ENCODE results near the gene C11orf16. TPM values are rescaled to one million over a fixed set of nuclear protein-coding genes. Genes with fewer than 3 reads are reported as not detected.

Gene C11orf16
- total and polyA plus RNA-seq, 2 of the 8 experiments (the other 6 are each of a cell fraction or from before 2014, with no cell fraction given), result 0.08 TPM; not detected in 1

GRCh38 chr11:8913961-8914660, 18.6 kb downstream of the C11orf16 start (continued):
- TF ChIP-seq, protein P1, sequence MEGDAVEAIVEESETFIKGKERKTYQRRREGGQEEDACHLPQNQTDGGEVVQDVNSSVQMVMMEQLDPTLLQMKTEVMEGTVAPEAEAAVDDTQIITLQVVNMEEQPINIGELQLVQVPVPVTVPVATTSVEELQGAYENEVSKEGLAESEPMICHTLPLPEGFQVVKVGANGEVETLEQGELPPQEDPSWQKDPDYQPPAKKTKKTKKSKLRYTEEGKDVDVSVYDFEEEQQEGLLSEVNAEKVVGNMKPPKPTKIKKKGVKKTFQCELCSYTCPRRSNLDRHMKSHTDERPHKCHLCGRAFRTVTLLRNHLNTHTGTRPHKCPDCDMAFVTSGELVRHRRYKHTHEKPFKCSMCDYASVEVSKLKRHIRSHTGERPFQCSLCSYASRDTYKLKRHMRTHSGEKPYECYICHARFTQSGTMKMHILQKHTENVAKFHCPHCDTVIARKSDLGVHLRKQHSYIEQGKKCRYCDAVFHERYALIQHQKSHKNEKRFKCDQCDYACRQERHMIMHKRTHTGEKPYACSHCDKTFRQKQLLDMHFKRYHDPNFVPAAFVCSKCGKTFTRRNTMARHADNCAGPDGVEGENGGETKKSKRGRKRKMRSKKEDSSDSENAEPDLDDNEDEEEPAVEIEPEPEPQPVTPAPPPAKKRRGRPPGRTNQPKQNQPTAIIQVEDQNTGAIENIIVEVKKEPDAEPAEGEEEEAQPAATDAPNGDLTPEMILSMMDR (IDR thresholded peaks at IDR 0.05; ENCODE audit: control extremely low read depth in 1 of 3, insufficient read depth in 1 of 3, low read depth in 1 of 3, low read length in 3 of 3), result peak; percentile 85 to 89 (median 89)
- TF ChIP-seq ZNF274 (IDR thresholded peaks at IDR 0.05; ENCODE audit: borderline replicate concordance, extremely low read depth, low read length) (no peak), SUZ12 (IDR thresholded peaks at IDR 0.05; ENCODE audit: low read length) (no peak), NANOG (IDR thresholded peaks at IDR 0.05; ENCODE audit: insufficient read depth, low read depth, low read length, poor library complexity, severe bottlenecking) (no peak), FOSL1 (IDR thresholded peaks at IDR 0.05; ENCODE audit: insufficient read depth, low read depth, low read length) (no peak), RFX5 (IDR thresholded peaks at IDR 0.05; ENCODE audit: borderline replicate concordance, low read depth, low read length) (no peak), CBX8 (IDR thresholded peaks at IDR 0.05; ENCODE audit: borderline replicate concordance, low read depth, low read length) (no peak), TCF12 (IDR thresholded peaks at IDR 0.05; ENCODE audit: low read depth, low read length) (no peak), ATF2 (IDR thresholded peaks at IDR 0.05; ENCODE audit: low read length) (no peak), TAF7 (optimal IDR thresholded peaks at IDR 0.05; ENCODE audit: borderline replicate concordance, low read depth, low read length) (no peak), CEBPB (IDR thresholded peaks at IDR 0.05; ENCODE audit: low read depth, low read length) (no peak), EP300 (IDR thresholded peaks at IDR 0.05; ENCODE audit: borderline replicate concordance in 1 of 2, low read depth in 2 of 2, low read length in 2 of 2) (no peak), SP2 (IDR thresholded peaks at IDR 0.05; ENCODE audit: low read length) (no peak), JUN (IDR thresholded peaks at IDR 0.05; ENCODE audit: low read depth, low read length) (no peak), JUND (IDR thresholded peaks at IDR 0.05; ENCODE audit: low read length) (no peak), KDM5A (IDR thresholded peaks at IDR 0.05; ENCODE audit: low read length) (no peak), TBP (IDR thresholded peaks at IDR 0.05; ENCODE audit: low read depth, low read length) (no peak)
- TF ChIP-seq, protein P2, sequence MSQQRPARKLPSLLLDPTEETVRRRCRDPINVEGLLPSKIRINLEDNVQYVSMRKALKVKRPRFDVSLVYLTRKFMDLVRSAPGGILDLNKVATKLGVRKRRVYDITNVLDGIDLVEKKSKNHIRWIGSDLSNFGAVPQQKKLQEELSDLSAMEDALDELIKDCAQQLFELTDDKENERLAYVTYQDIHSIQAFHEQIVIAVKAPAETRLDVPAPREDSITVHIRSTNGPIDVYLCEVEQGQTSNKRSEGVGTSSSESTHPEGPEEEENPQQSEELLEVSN (IDR thresholded peaks at IDR 0.05), result no peak
